ENCODE results near the gene DIO1.

The DIO1 gene

DNA sequence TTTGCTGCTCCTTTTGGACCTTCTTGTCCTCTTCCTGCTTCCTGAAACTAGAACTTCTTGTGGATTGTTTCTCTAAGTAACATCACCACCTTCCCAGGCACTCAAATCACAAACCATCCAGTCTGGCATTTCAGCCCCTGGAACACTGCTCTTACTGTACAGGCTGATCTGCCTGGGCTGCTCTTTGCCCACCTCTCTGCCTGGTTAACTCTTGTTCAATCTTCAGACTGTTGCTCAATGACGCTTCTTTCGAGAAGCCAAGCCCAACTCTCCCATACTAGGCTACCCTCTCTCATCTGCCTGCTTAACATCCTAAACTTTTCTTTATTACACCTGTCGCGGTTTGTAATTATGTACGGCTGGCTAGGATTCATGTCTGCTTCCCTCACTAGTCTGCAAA, 657 bp downstream of the DIO1 start:
- no peak for DNase-seq (ENCODE audit: low read depth)

- no peak for DNase-seq (ENCODE audit: low read depth)
Measured at GRCh38 chr1:53895421-53895820, 1.4 kb downstream of the DIO1 start.

- no peak for DNase-seq (ENCODE audit: low read depth)
Measured at GRCh38 chr1:53896635-53897229, 2.7 kb downstream of the DIO1 start.

DNA sequence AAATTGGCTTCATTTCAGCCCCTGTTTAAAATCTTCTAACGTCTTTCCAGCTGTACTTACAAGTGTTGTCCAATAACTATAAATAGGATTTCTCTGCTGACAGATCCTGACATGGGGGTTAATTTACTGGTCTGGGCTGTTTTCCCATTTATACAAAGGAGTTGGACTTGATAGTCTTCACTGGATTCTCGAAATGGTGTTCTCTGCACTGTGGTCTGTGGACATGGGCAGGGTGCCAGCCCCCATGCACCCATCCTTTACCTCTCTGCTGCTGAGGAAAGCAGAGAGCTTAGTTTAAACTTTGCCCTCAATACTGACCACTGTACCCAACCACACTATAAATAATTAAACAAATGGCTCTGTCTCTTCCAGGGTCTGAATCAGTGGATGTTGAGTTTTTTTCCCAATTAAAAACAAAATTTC, 5.2 kb downstream of the DIO1 start:
- DNase-seq (ENCODE audit: low read depth): no peak

- no peak for DNase-seq (ENCODE audit: low read depth)
Measured at GRCh38 chr1:53899708-53900107, 5.7 kb downstream of the DIO1 start.

GRCh38 chr1:53902235-53903138, 8.5 kb downstream of the DIO1 start:
- no peak for DNase-seq (ENCODE audit: low read depth)

DNA sequence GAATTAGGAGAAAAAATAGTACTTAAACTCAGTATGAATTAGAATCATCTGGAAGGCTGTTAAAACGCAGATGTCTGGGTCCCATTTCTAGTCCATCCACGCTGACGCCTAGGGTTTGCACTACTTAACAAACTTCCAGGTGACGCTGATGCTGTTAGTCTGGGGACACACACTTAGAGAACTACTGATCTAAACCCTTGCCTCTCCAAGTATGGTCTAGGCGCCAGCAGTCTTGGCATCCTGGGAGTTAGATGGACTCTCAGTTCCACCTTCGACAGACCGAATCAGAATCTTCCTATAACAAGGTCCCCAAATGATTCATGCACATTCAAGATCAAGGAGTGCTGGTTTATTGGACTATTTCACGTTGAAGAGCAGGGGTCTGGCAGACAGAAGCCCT, 11.5 kb downstream of the DIO1 start:
- DNase-seq (ENCODE audit: low read depth): no peak

DNA sequence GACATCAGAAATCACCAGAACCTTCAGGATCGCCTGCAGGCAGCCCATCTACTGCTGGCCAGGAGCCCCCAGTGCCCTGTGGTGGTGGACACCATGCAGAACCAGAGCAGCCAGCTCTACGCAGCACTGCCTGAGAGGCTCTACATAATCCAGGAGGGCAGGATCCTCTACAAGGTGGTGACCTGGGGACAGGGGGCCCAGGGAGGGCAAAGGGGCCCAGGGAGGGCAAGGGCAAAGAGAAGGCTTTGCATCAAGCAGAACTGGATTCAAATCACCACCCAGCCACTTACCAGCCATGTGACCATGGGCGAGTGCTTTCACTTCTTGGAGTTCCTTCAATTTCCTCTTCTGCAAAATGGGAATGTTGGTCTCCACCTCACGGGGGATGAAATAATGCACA, 12.1 kb downstream of the DIO1 start:
- DNase-seq (ENCODE audit: low read depth): no peak

GRCh38 chr1:53909946-53910345, 16.0 kb downstream of the DIO1 start:
- no peak for DNase-seq (ENCODE audit: low read depth)

- DNase-seq (ENCODE audit: low read depth): no peak
Measured at GRCh38 chr1:53911442-53911841, 17.5 kb downstream of the DIO1 start.

- no peak for DNase-seq (ENCODE audit: low read depth)
Measured at GRCh38 chr1:53913352-53914033, 19.5 kb downstream of the DIO1 start.

DNA sequence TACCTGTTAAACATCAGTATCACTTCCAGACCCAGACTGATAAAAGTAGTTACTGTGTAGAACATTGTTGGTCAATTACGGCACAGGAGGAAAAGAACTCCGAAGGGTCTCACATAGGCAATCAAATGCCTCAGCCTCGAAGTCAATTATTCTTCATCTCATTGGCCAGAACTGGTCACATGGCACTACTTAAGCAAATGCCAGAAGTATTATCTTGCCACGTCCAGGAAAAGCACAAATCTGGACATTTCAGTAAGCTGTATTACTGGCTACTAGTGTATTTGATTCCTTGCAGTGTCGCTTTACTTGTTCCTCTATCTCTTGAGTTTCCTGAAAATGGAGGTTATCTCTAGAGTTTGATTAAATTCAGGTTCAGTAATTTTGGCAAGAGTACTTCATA, 24.4 kb downstream of the DIO1 start:
- DNase-seq (ENCODE audit: low read depth): no peak

DNA sequence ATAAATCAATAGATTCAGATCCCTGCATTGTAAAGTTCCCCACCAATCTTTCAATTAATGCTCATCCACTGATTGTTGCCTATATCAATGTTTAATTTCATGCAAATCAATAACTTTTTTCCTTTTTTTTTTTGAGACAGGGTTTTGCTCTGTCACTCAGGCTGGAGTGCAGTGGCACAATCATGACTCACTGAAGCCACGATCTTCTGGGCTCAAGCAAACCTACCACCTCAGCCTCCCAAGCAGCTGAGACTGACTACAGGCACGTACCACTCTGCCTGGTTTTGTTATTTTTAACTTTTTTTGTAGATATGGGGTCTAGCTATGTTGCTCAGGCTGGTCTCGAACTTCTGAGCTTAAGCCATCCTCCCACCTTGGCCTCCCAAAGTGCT, 25.7 kb downstream of the DIO1 start:
- DNase-seq (ENCODE audit: low read depth): no peak

DNA sequence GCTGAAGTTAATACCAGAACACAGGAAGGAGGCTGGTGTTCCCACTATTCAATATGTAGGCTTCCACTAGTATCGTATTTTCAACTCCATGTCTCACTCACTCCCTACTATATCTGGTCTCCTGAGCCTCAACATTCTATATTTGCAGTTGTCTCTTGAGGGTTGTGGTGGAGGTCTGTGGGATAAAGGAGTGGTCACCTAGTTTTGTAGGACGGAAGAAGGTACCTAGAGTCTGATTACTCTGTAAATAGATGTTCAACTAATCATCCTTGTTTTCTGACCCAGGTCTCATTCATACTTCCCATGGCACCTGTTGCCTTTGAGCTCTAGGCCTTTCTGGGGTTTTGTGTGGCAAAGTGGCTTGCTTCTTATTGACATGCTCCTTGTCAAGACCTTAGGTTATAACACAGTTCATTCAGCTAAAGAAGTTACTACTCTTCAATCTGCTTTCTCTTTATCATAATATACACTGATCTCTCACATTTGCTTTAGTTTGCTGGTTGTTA, 33.4 kb downstream of the DIO1 start:
- no peak for DNase-seq (ENCODE audit: low read depth)

DNA sequence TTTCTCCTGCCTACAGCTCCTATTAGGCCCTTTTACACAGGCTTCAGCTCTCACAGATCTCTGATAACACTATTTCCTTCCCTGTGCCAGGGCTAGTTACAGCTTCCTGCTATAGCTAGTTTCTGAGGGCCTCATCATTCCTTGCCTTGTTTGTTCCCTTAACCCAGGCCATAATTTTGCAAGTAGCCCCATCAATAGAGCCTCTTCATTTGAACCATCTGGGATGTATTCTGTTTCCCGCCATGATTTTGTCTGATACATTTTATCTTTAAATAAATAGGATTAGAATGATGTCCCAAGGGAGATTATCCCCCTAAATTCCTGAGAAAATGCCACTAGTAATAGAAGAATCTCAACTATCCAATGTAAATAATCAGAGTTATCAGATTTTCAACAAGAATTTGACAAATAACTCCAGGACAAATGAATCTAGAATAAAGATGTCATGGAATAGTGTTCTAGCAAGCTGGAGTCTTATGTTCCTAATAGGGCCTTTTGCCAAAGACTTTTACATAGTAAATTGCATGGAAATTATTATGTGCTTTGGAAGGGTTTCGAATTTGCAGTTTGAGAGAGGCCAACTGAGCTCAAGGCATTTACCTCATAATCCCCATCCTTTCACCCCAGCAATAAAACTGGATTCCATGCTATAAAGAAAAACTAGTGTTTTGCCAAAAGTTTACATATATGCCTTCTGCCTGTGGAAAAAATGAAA, 35.4 kb downstream of the DIO1 start:
- no peak for DNase-seq (ENCODE audit: low read depth)

- DNase-seq (ENCODE audit: low read depth): no peak
Measured at GRCh38 chr1:53930932-53931331, 36.9 kb downstream of the DIO1 start.

- no peak for DNase-seq (ENCODE audit: low read depth)
Measured at GRCh38 chr1:53931523-53931922, 37.5 kb downstream of the DIO1 start.

- no peak for DNase-seq (ENCODE audit: low read depth)
Measured at GRCh38 chr1:53934170-53934765, 40.3 kb downstream of the DIO1 start.

DNA sequence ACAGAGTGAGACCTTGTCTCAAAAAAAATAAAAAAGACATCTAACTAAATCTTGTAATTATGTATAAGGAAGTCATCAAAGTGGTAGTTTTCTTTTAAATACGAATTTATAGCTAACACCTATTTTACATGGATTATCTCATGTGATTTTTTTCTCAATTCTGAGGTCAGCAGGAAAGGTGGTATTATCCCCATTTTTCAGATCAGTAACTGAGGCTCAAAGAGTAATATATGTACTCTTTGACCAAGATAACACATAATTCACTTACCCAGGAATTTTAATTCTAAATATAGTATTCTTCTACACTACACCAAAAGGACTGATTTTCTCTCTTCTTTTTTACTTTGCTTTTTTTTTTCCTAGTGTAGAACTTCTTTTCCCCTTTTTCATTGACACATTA, 42.4 kb downstream of the DIO1 start:
- no peak for DNase-seq (ENCODE audit: low read depth)

- DNase-seq (ENCODE audit: low read depth): no peak
Measured at GRCh38 chr1:53938136-53938830, 44.3 kb downstream of the DIO1 start.

Data from stimulated activated CD8-positive, alpha-beta memory T cell treated with anti-CD3 and anti-CD28 coated beads, Interleukin-7, amount 100 ng/mL, for 24 hours (primary cell).